Type B pancreatic cell (in vitro differentiated cells): ENCODE data around the gene STX12. TPM values are rescaled to one million over a fixed set of nuclear protein-coding genes. Genes with fewer than 3 reads are reported as not detected.
A peak's percentile ranks its signal among the peaks of the same experiment; 100 is the strongest.

ENCODE experiments used
- DNase-seq: peaks from one replicate; pipeline ENCODE4 v3.0.0; 2021; ENCODE audit warnings: mixed read lengths; ENCODE audit not compliant: unreplicated experiment; ENCODE audit errors: extremely low spot score
- H3K27ac Mint-ChIP-seq: 2 replicates; pipeline ENCODE4 v1.8.0; 2021; ENCODE audit warnings: mild to moderate bottlenecking, mixed read lengths
- H3K27me3 Mint-ChIP-seq: 2 replicates; pipeline ENCODE4 v1.8.0; 2021; ENCODE audit warnings: mixed read lengths
- H3K36me3 Mint-ChIP-seq: 2 replicates; pipeline ENCODE4 v1.8.0; 2021; ENCODE audit warnings: mixed read lengths
- H3K4me1 Mint-ChIP-seq: one replicate; pipeline ENCODE4 v1.8.0; 2021; ENCODE audit warnings: mixed read lengths; ENCODE audit not compliant: unreplicated experiment
- H3K4me3 Mint-ChIP-seq: 2 replicates; pipeline ENCODE4 v1.8.0; 2021; ENCODE audit warnings: mild to moderate bottlenecking, mixed read lengths
- H3K9me3 Mint-ChIP-seq: 2 replicates; pipeline ENCODE4 v1.8.0; 2021; ENCODE audit warnings: mixed read lengths
- long read RNA-seq: library from polyadenylated mRNA; unstranded; transcript quantifications from one replicate; pipeline ENCODE4 v2.0.0, GENCODE V29; 2020
- total RNA-seq: library from RNA; stranded (reverse); gene quantifications from 2 replicates; pipeline ENCODE4 v1.2.1, GENCODE V29; 2021; ENCODE audit warnings: low replicate concordance
- TF ChIP-seq, protein P1 (sequence below): fragments of 200-600 bp; sonication (generic); conservative IDR thresholded peaks from 2 replicates; pipeline ENCODE4 v1.5.0; 2021; ENCODE audit warnings: antibody characterized with exemption, mild to moderate bottlenecking

Gene STX12
- 28.9 and 41.6 TPM in 2 replicates for total RNA-seq
- long read RNA-seq, transcript STX12-203 (4 exons, 703 nt) = minor isoform, 9 of 303 reads
- long read RNA-seq, transcript STX12-201 (9 exons, 3,079 nt) = major isoform, 282 of 303 reads
- long read RNA-seq, partial matches to known transcripts = 7 of 303 reads
- long read RNA-seq, other reads (novel, unspliced or antisense) = 5 of 303 reads

DNA sequence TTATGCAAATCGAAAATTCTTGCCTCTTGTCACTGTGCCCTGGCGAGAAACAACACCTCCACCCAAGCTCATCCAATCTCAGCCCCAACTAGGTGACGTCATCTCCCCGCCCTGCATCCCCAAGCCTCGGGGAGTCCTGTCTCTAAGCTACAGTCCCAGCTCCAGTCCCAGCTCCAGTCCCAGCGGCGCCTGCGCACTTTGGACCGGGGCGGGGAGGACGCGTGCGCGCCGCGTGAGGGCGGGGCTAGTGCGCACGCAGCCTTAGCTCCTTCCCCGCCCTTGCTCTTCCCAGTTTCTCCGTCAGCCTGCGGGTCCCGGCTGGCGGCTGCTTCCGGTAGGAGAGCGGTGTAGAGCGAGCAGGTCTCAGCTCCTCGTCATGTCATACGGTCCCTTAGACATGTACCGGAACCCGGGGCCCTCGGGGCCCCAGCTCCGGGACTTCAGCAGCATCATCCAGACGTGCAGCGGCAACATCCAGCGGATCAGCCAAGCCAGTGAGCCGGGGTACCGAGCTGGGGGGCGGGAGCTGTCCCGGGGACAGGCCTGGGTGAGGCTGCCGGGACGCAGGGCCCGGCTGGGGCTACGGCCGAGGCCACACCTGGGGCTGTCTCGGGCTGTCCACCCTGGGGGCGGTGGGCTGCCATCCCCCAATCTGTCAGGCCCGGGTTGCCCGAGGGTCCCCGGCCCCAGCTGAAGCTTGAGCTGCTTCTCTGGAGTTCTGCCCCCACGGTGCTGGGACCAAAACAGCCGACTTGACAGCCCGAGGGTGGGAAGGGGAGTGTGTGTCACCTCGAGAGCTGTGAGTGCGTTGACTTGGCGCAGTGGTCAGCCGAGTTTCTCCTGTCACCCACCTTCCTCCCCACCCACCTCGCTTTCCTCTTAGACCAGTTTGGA is at the start of gene STX12:
Gene STX12, plus strand, starts transcription at position 288 of the 894 bp plus-strand sequence. Its CDS starts 89 bp downstream, at position 377.
- no peaks in the 10 kb centered on the region for H3K36me3 Mint-ChIP-seq
- TF ChIP-seq, protein P1, sequence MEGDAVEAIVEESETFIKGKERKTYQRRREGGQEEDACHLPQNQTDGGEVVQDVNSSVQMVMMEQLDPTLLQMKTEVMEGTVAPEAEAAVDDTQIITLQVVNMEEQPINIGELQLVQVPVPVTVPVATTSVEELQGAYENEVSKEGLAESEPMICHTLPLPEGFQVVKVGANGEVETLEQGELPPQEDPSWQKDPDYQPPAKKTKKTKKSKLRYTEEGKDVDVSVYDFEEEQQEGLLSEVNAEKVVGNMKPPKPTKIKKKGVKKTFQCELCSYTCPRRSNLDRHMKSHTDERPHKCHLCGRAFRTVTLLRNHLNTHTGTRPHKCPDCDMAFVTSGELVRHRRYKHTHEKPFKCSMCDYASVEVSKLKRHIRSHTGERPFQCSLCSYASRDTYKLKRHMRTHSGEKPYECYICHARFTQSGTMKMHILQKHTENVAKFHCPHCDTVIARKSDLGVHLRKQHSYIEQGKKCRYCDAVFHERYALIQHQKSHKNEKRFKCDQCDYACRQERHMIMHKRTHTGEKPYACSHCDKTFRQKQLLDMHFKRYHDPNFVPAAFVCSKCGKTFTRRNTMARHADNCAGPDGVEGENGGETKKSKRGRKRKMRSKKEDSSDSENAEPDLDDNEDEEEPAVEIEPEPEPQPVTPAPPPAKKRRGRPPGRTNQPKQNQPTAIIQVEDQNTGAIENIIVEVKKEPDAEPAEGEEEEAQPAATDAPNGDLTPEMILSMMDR = no peak
- peaks cover 11% of the 10 kb centered on the region for H3K4me1 Mint-ChIP-seq
- H3K4me3 Mint-ChIP-seq = peak within 1 kb of the TSS; percentile 92
- peak; percentile 99 for DNase-seq
- H3K27ac Mint-ChIP-seq = peak within 1 kb of the TSS; percentile 93
- H3K9me3 Mint-ChIP-seq = no peaks in the 10 kb centered on the region
- no peaks in the 10 kb centered on the region for H3K27me3 Mint-ChIP-seq

- H3K4me3 Mint-ChIP-seq = peak overlapping the region; percentile 89
- H3K9me3 Mint-ChIP-seq = no peaks in the 10 kb centered on the region
- no peak for DNase-seq
- peak overlapping the region; percentile 95 for H3K27ac Mint-ChIP-seq
- peaks cover 10% of the 10 kb centered on the region for H3K36me3 Mint-ChIP-seq
- peaks cover 4% of the 10 kb centered on the region for H3K4me1 Mint-ChIP-seq
- TF ChIP-seq, protein P1 = no peak
- H3K27me3 Mint-ChIP-seq = no peaks in the 10 kb centered on the region
Observed at GRCh38 chr1:27724961-27725373, 48.1 kb upstream of the STX12 start.

GRCh38 chr1:27725374-27726172 is 47.4 kb upstream of the STX12 start, which contains the start of gene FAM76A:
Gene FAM76A (plus strand): TSS chr1:27725961. CDS start chr1:27726081, 120 bp downstream.
- Mint-ChIP-seq H3K4me3 (peak within 1 kb of the TSS; percentile 89), H3K27ac (peak within 1 kb of the TSS; percentile 95), H3K9me3 (no peaks in the 10 kb centered on the region), H3K4me1 (peaks cover 4% of the 10 kb centered on the region), H3K27me3 (no peaks in the 10 kb centered on the region), H3K36me3 (peaks cover 10% of the 10 kb centered on the region)
- peak; percentile 100 for DNase-seq
- TF ChIP-seq, protein P1 = peak; percentile 40

- H3K27ac Mint-ChIP-seq = peak overlapping the region; percentile 78
- peak overlapping the region; percentile 88 for H3K4me3 Mint-ChIP-seq
- TF ChIP-seq, protein P1 = peak; percentile 42
- no peaks in the 10 kb centered on the region for H3K27me3 Mint-ChIP-seq
- peak; percentile 75 for DNase-seq
- no peaks in the 10 kb centered on the region for H3K9me3 Mint-ChIP-seq
- peaks cover 4% of the 10 kb centered on the region for H3K4me1 Mint-ChIP-seq
- peaks cover 10% of the 10 kb centered on the region for H3K36me3 Mint-ChIP-seq
Observed at GRCh38 chr1:27726173-27727044, 46.6 kb upstream of the STX12 start.
